Loucy (cell line): ENCODE results near the gene DPM2.

Experiments used
- EZH2phosphoT487 ChIP-seq: fragments of 200-600 bp; IDR thresholded peaks from 2 replicates; pipeline ENCODE4 v1.6.1; 2018; ENCODE audit warnings: antibody characterized with exemption, mild to moderate bottlenecking, moderate library complexity, borderline replicate concordance
- TF ChIP-seq, protein P1 (sequence below): fragments of 200-600 bp; sonication (generic); conservative IDR thresholded peaks from 2 replicates; pipeline ENCODE4 v1.5.1; 2014; ENCODE audit warnings: mild to moderate bottlenecking, antibody characterized with exemption, low read length

- TF ChIP-seq, protein P1, sequence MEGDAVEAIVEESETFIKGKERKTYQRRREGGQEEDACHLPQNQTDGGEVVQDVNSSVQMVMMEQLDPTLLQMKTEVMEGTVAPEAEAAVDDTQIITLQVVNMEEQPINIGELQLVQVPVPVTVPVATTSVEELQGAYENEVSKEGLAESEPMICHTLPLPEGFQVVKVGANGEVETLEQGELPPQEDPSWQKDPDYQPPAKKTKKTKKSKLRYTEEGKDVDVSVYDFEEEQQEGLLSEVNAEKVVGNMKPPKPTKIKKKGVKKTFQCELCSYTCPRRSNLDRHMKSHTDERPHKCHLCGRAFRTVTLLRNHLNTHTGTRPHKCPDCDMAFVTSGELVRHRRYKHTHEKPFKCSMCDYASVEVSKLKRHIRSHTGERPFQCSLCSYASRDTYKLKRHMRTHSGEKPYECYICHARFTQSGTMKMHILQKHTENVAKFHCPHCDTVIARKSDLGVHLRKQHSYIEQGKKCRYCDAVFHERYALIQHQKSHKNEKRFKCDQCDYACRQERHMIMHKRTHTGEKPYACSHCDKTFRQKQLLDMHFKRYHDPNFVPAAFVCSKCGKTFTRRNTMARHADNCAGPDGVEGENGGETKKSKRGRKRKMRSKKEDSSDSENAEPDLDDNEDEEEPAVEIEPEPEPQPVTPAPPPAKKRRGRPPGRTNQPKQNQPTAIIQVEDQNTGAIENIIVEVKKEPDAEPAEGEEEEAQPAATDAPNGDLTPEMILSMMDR = no peak
- TF ChIP-seq EZH2phosphoT487 = no peak
These were observed 10.8 kb downstream of the DPM2 start for GRCh38 chr9:127926906-127927200.
